PFSK-1 (cell line): ENCODE measurements around the gene IPPK.

Experiments used
- FOXP2 ChIP-seq: optimal IDR thresholded peaks from 2 replicates; pipeline ENCODE3; 2011; ENCODE audit warnings: borderline replicate concordance, control low read depth, inconsistent platforms; ENCODE audit not compliant: insufficient read depth; ENCODE audit errors: extremely low read length, extremely low read depth
- POLR2AphosphoS5 ChIP-seq: IDR thresholded peaks from 2 replicates; pipeline ENCODE4 v1.6.1; 2012; ENCODE audit warnings: low read depth, mild to moderate bottlenecking, control low read depth, low read length, moderate library complexity
- REST ChIP-seq, 2 experiments: IDR thresholded peaks; 2 replicates each; pipeline versions ENCODE4 v1.6.1 to v1.8.0; 2011 to 2012; ENCODE audit warnings: low read depth in 2 of 2, low read length in 2 of 2, control low read depth in 1 of 2, inconsistent platforms in 1 of 2, mild to moderate bottlenecking in 1 of 2, moderate library complexity in 1 of 2; ENCODE audit not compliant: insufficient read depth in 1 of 2
- SIN3A ChIP-seq: IDR thresholded peaks from 2 replicates; pipeline ENCODE4 v1.6.1; 2012; ENCODE audit warnings: mild to moderate bottlenecking, low read length, moderate library complexity, borderline replicate concordance; ENCODE audit not compliant: insufficient read depth
- TAF1 ChIP-seq: IDR thresholded peaks from 2 replicates; pipeline ENCODE4 v1.6.1; 2012; ENCODE audit warnings: low read length, control low read depth, borderline replicate concordance; ENCODE audit not compliant: insufficient read depth

IPPK gene

GRCh38 chr9:92637326-92637725 is 32.6 kb downstream of the IPPK start:
- TF ChIP-seq POLR2AphosphoS5, result no peak
- TF ChIP-seq TAF1, result no peak
- no peak for TF ChIP-seq SIN3A
- no peak for TF ChIP-seq REST (IDR thresholded peaks at IDR 0.05; ENCODE audit: insufficient read depth in 1 of 2, low read depth in 2 of 2, low read length in 2 of 2)
- TF ChIP-seq FOXP2, result no peak

GRCh38 chr9:92636627-92637026 is 33.3 kb downstream of the IPPK start:
- TF ChIP-seq TAF1 (no peak), FOXP2 (no peak), REST (IDR thresholded peaks at IDR 0.05; ENCODE audit: insufficient read depth in 1 of 2, low read depth in 2 of 2, low read length in 2 of 2) (no peak), SIN3A (no peak), POLR2AphosphoS5 (no peak)

- TF ChIP-seq SIN3A (no peak), POLR2AphosphoS5 (no peak), REST (IDR thresholded peaks at IDR 0.05; ENCODE audit: insufficient read depth in 1 of 2, low read depth in 2 of 2, low read length in 2 of 2) (no peak), TAF1 (no peak), FOXP2 (no peak)
Measured at GRCh38 chr9:92635760-92636159, 34.2 kb downstream of the IPPK start.

- TF ChIP-seq SIN3A (no peak), POLR2AphosphoS5 (no peak), TAF1 (no peak), REST (IDR thresholded peaks at IDR 0.05; ENCODE audit: insufficient read depth in 1 of 2, low read depth in 2 of 2, low read length in 2 of 2) (no peak), FOXP2 (no peak)
Measured at GRCh38 chr9:92634712-92635605, 35.0 kb downstream of the IPPK start.
